SK-N-SH treated with all-trans-retinoic acid at 6 μM for 48 hours (cell line): ENCODE results near the gene ANKRD44.

Source experiments
- ARNTL ChIP-seq: fragments of 450-650 bp; formaldehyde crosslinking; IDR thresholded peaks from 2 replicates; pipeline ENCODE4 v1.5.0; 2020; ENCODE audit warnings: low read depth, mild to moderate bottlenecking, moderate library complexity, borderline replicate concordance
- CREB5 ChIP-seq: fragments of 250-450 bp; sonication (Bioruptor Pico); IDR thresholded peaks from 2 replicates; pipeline ENCODE4 v1.5.1; 2020; ENCODE audit warnings: low read depth, mild to moderate bottlenecking, moderate library complexity
- CSDC2 ChIP-seq: fragments of 250-450 bp; sonication (Bioruptor Pico); IDR thresholded peaks from 2 replicates; pipeline ENCODE4 v1.5.0; 2020; ENCODE audit warnings: mild to moderate bottlenecking, moderate library complexity
- CSRNP3 ChIP-seq: fragments of 250-450 bp; sonication (Bioruptor Pico); IDR thresholded peaks from 2 replicates; pipeline ENCODE4 v1.5.1; 2021; ENCODE audit warnings: mild to moderate bottlenecking, moderate library complexity
- PATZ1 ChIP-seq: fragments of 250-450 bp; sonication (Bioruptor Pico); IDR thresholded peaks from 2 replicates; pipeline ENCODE4 v1.8.0; 2020; ENCODE audit warnings: mild to moderate bottlenecking, moderate library complexity, borderline replicate concordance
- RARB ChIP-seq: fragments of 250-450 bp; sonication (Bioruptor Pico); IDR thresholded peaks from 2 replicates; pipeline ENCODE4 v1.8.0; 2021; ENCODE audit warnings: mild to moderate bottlenecking, moderate library complexity
- TCF4 ChIP-seq: fragments of 250-450 bp; sonication (Bioruptor Pico); IDR thresholded peaks from 2 replicates; pipeline ENCODE4 v1.8.0; 2021; ENCODE audit warnings: mild to moderate bottlenecking, moderate library complexity, borderline replicate concordance
- TSHZ2 ChIP-seq: fragments of 250-450 bp; sonication (Bioruptor Pico); IDR thresholded peaks from 2 replicates; pipeline ENCODE4 v1.5.0; 2020; ENCODE audit warnings: mild to moderate bottlenecking, moderate library complexity
- ZFP3 ChIP-seq: fragments of 250-450 bp; sonication (Bioruptor Pico); IDR thresholded peaks from 2 replicates; pipeline ENCODE4 v1.5.0; 2020; ENCODE audit warnings: mild to moderate bottlenecking, moderate library complexity
- ZFP30 ChIP-seq: fragments of 450-650 bp; formaldehyde crosslinking; IDR thresholded peaks from 2 replicates; pipeline ENCODE4 v1.5.0; 2022; ENCODE audit warnings: mild to moderate bottlenecking, moderate library complexity

- TF ChIP-seq ZFP3 (no peak), CSDC2 (no peak), ZFP30 (CRISPR knock-in tag) (no peak), CSRNP3 (CRISPR knock-in tag) (no peak), TCF4 (CRISPR knock-in tag) (no peak), ARNTL (CRISPR knock-in tag) (no peak), CREB5 (CRISPR knock-in tag) (no peak), RARB (CRISPR knock-in tag) (no peak), TSHZ2 (CRISPR knock-in tag) (no peak), PATZ1 (CRISPR knock-in tag) (no peak)
These were observed 31.5 kb downstream of the ANKRD44 start for GRCh38 chr2:197278799-197279763.
